ENCODE measurements around the gene CDK5R1. TPM values are rescaled to one million over a fixed set of nuclear protein-coding genes. Genes with fewer than 3 reads are reported as not detected.
"Not testable (repeated sequence)": the region's sequence is repeated elsewhere in the genome, so short reads cannot be mapped to it uniquely, and the experiment has no call there.

The CDK5R1 gene
- total RNA-seq, 2 experiments from 2014 or later = 10.2 to 10.5 TPM

DNA sequence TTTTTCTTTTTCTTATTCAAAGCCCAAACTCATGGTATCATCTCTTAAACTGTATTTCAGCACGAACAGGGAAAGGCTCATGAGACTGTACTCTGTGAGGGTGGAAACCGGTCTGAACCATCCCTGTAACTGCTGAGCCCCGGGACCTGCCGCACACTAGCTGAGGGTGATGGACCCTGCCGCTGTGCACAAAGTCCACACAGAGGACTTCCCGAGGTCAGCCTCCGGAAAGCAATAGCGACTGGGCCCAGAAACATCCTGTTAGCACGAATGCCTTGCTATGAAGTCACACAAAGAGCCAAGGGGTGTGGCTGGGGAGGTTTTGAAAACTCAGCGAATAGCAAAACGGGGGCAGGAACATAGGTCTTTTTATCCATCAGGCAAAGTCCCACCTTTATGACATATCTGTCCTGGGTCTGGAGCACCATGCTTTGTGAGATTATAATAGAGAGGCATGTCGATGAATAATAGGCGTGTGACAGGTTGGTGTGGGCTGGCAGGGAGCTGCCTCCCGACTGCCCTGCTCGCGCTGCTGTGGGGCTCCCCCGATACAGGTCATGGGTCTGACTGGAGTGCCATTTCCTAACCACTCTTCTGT lies 33.4 kb downstream of the CDK5R1 start:
- ChIA-PET CTCF (no interaction called here), POLR2A (interaction anchor here (0.6 to 6.9 kb wide), 5 partner anchors 16 to 356 kb away, joined by 3 to 43 read pairs (median 5); partner anchors contain the start of gene CDK5R1)
- peak overlapping the region; percentile 91 for H3K27ac Mint-ChIP-seq
- peak; percentile 45 for ATAC-seq
- intact Hi-C loops (cut with micrococcal nuclease) = loop anchor here (5.0 kb wide), 1 partner anchor 33 kb away; the partner anchor contains the start of gene CDK5R1
- peaks cover 3% of the 10 kb centered on the region for H3K36me3 Mint-ChIP-seq (ENCODE audit: low read depth)
- no peaks in the 10 kb centered on the region for H3K27me3 Mint-ChIP-seq
- peaks cover 83% of the 10 kb centered on the region for H3K4me1 Mint-ChIP-seq (ENCODE audit: low read depth)
- no peaks in the 10 kb centered on the region for H3K9me3 Mint-ChIP-seq
- peak overlapping the region; percentile 74 for H3K4me3 Mint-ChIP-seq
- TF ChIP-seq CTCF (IDR thresholded peaks at IDR 0.05) = no peak
- DNase-seq = peak; percentile 81

DNA sequence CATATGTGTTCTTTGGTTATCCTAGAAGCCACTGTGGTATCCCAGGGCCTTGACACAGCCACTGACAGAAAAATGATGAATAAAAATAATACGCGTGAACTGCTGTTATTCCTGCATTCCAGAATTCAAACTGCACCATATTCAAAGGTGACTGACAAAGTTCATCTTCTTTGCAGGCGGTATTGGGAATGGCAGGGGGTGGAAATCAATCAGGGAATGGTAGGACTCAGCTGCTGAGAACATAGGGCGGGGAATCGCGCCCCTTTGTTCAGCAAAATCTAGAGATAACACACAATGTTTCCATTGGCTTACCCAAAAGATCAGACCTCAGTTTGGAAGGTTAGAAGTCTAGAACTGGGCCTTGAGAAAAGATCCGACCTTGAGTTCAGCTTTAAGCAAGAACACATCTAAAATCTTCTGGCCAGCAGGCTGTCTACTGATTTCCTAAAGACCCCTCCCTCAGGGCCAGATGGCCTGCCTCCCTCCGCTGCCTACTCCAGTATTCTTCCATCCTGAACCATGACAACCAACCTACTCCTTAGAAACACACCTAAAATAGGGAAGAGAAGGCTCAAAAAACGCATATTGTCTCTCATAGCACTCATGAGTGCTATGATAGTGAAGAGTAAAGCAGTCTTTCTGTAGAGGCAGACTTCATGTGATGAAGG lies 34.1 kb downstream of the CDK5R1 start:
- Mint-ChIP-seq H3K4me1 (ENCODE audit: low read depth) (peaks cover 78% of the 10 kb centered on the region), H3K4me3 (peak overlapping the region; percentile 74), H3K9me3 (no peaks in the 10 kb centered on the region), H3K27ac (peak overlapping the region; percentile 91), H3K27me3 (peaks cover 2% of the 10 kb centered on the region), H3K36me3 (ENCODE audit: low read depth) (peaks cover 5% of the 10 kb centered on the region)
- no peak for TF ChIP-seq CTCF (IDR thresholded peaks at IDR 0.05)
- ChIA-PET POLR2A (interaction anchor here (1.3 to 6.9 kb wide), 3 partner anchors 17 to 33 kb away, joined by 3 to 43 read pairs (median 5); partner anchors contain the start of gene CDK5R1), CTCF (no interaction called here)
- ATAC-seq (no peak), DNase-seq (no peak)
- intact Hi-C loops (cut with micrococcal nuclease) = loop anchor here (5.0 kb wide), 1 partner anchor 34 kb away; the partner anchor contains the start of gene CDK5R1

DNA sequence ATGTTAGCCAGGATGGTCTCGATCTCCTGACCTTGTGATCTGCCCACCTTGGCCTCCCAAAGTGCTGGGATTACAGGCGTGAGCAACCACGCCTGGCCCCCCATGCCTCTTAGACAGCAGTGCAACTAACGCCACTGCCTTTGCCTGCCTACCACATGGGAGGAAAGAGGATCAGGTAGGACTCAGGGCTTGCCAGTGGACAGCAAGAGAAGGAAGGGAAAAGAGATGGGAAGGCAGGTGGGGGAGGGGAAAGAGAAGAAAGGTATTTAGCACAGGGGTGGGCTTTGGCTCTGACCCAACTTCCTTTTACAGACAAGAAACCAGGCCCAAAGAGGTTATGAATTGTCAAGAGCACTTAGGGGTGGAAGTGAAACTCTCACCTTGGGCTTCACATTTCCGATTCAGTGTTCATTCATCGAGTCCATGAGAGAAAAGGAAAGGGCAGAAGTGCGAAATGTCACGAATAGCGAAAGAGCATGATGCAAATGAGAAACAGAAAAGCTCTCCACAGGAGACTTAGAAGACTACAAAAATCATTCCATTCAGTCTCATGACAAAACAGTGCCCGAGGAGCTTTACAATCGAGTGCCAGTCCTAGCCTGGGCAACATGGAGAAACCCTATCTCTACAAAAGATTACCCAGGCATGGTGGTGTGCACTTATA lies 36.4 kb downstream of the CDK5R1 start:
- no peak for TF ChIP-seq CTCF (IDR thresholded peaks at IDR 0.05)
- H3K27ac Mint-ChIP-seq = peak overlapping the region; percentile 98
- H3K27me3 Mint-ChIP-seq = peaks cover 6% of the 10 kb centered on the region
- intact Hi-C loops (cut with micrococcal nuclease) = loop anchor here (5.0 kb wide), 1 partner anchor 36 kb away; the partner anchor contains the start of gene CDK5R1
- peak; percentile 53 for ATAC-seq
- peak; percentile 84 for DNase-seq
- H3K9me3 Mint-ChIP-seq = no peaks in the 10 kb centered on the region
- peaks cover 63% of the 10 kb centered on the region for H3K4me1 Mint-ChIP-seq (ENCODE audit: low read depth)
- H3K4me3 Mint-ChIP-seq = peak overlapping the region; percentile 55
- H3K36me3 Mint-ChIP-seq (ENCODE audit: low read depth) = peaks cover 7% of the 10 kb centered on the region
- ChIA-PET CTCF (interaction anchor here (1.4 to 4.2 kb wide), 5 partner anchors 11 to 79 kb away, joined by 4 to 42 read pairs (median 9); partner anchors contain the start of genes CDK5R1 and PSMD11), POLR2A (interaction anchor here (0.7 to 6.9 kb wide), 9 partner anchors 11 to 78 kb away, joined by 3 to 43 read pairs (median 4); partner anchors contain the start of gene CDK5R1)

- peak overlapping the region; percentile 55 for H3K4me3 Mint-ChIP-seq
- CTCF ChIA-PET = interaction anchor here (1.0 to 4.2 kb wide), 7 partner anchors 12 to 80 kb away, joined by 3 to 42 read pairs (median 6); partner anchors contain the start of genes CDK5R1 and PSMD11
- ATAC-seq = peak; percentile 43
Observed at GRCh38 chr17:32523827-32524552, 37.2 kb downstream of the CDK5R1 start.

GRCh38 chr17:32524553-32524880 lies 37.7 kb downstream of the CDK5R1 start:
- ChIA-PET CTCF (interaction anchor here (1.0 to 4.2 kb wide), 7 partner anchors 13 to 80 kb away, joined by 3 to 42 read pairs (median 6); partner anchors contain the start of genes CDK5R1 and PSMD11), POLR2A (interaction anchor here (0.8 to 6.9 kb wide), 6 partner anchors 9 to 44 kb away, joined by 3 to 43 read pairs (median 6); partner anchors contain the start of gene CDK5R1)
- peaks cover 63% of the 10 kb centered on the region for H3K4me1 Mint-ChIP-seq (ENCODE audit: low read depth)
- DNase-seq; ATAC-seq; H3K36me3 Mint-ChIP-seq (ENCODE audit: low read depth); H3K4me3 Mint-ChIP-seq; H3K9me3 Mint-ChIP-seq; H3K27me3 Mint-ChIP-seq: not testable (repeated sequence)
- H3K27ac Mint-ChIP-seq = peak overlapping the region; percentile 98
- intact Hi-C loops (cut with micrococcal nuclease) = loop anchor here (5.0 kb wide), 1 partner anchor 37 kb away; the partner anchor contains the start of gene CDK5R1

More at GRCh38 chr17:32523827-32524552, 37.2 kb downstream of the CDK5R1 start:
- H3K27me3 Mint-ChIP-seq = peaks cover 6% of the 10 kb centered on the region
- POLR2A ChIA-PET = interaction anchor here (0.7 to 6.9 kb wide), 10 partner anchors 10 to 79 kb away, joined by 3 to 43 read pairs (median 4); partner anchors contain the start of gene CDK5R1
- TF ChIP-seq CTCF (IDR thresholded peaks at IDR 0.05) = no peak
- H3K9me3 Mint-ChIP-seq = no peaks in the 10 kb centered on the region
- H3K4me1 Mint-ChIP-seq (ENCODE audit: low read depth) = peaks cover 63% of the 10 kb centered on the region
- intact Hi-C loops (cut with micrococcal nuclease) = loop anchor here (5.0 kb wide), 1 partner anchor 37 kb away; the partner anchor contains the start of gene CDK5R1
- peak; percentile 66 for DNase-seq
- peaks cover 7% of the 10 kb centered on the region for H3K36me3 Mint-ChIP-seq (ENCODE audit: low read depth)
- H3K27ac Mint-ChIP-seq = peak overlapping the region; percentile 98

All from activated CD8-positive, alpha-beta T cell treated with anti-CD3 and anti-CD28 coated beads for 36 hours (primary cell).